Mucosa of descending colon (tissue), 3 donors: ENCODE results near the gene LTB. TPM values are rescaled to one million over a fixed set of nuclear protein-coding genes. Genes with fewer than 3 reads are reported as not detected.
A peak's percentile ranks its signal among the peaks of the same experiment; 100 is the strongest.
"Not testable (repeated sequence)": the region's sequence is repeated elsewhere in the genome, so short reads cannot be mapped to it uniquely, and the experiment has no call there.

Experiments used
- ATAC-seq: fragments of 200-7000 bp; cut with Tn5 transposase; one replicate; pipeline ENCODE4 v1.9.1; 2020; ENCODE audit warnings: mild to moderate bottlenecking, moderate library complexity
- DNase-seq, 3 donors: peaks; one replicate each; pipeline ENCODE4 v3.0.0-alpha.2; 2020
- H3K36me3 ChIP-seq: fragments of 200-600 bp; one replicate; pipeline ENCODE4 v1.8.0; 2021; ENCODE audit warnings: low read depth, mild to moderate bottlenecking
- H3K4me1 ChIP-seq: fragments of 200-600 bp; one replicate; pipeline ENCODE4 v1.8.0; 2021; ENCODE audit warnings: low read depth, mild to moderate bottlenecking
- H3K4me3 ChIP-seq: fragments of 200-600 bp; one replicate; pipeline ENCODE4 v1.8.0; 2021; ENCODE audit warnings: mild to moderate bottlenecking
- H3K9me3 ChIP-seq: fragments of 200-600 bp; one replicate; pipeline ENCODE4 v1.8.0; 2021; ENCODE audit warnings: mild to moderate bottlenecking
- intact Hi-C, 2 donors: fragments of 100-400 bp; cut with DNase I in 1 of 2; cut with micrococcal nuclease in 1 of 2; formaldehyde crosslinking; loops; one replicate each; pipeline versions ENCODE4 v1.11.0 to v1.11.1; 2022; cut with DNase I, micrococcal nuclease
- total RNA-seq, 3 donors: library from RNA; stranded (reverse); fragmentation: NEBNext Ultra II Directional in 2 of 3; extraction: Animal tissue kit (Norgen Biotek cat#: 25700) in 2 of 3; gene quantifications; one replicate each; pipeline versions ENCODE4 v1.2.1 to v1.2.4, GENCODE V29; 2021 to 2023
- TF ChIP-seq, protein P1 (sequence below): fragments of 200-600 bp; IDR thresholded peaks from one replicate; pipeline ENCODE4 v1.8.0; 2022; ENCODE audit warnings: antibody characterized with exemption, mild to moderate bottlenecking
- donor health status: DM: no; HTN: no; CAD: no; lungs with moderate emphysema.
- donor health status: DM: no; HTN: no; CAD: no.
- donor health status: DM: no; HTN: yes; CAD: no.

The LTB gene
- total RNA-seq, 3 donors from 2014 or later: 2.1 to 3.4 (median 2.2) TPM

DNA sequence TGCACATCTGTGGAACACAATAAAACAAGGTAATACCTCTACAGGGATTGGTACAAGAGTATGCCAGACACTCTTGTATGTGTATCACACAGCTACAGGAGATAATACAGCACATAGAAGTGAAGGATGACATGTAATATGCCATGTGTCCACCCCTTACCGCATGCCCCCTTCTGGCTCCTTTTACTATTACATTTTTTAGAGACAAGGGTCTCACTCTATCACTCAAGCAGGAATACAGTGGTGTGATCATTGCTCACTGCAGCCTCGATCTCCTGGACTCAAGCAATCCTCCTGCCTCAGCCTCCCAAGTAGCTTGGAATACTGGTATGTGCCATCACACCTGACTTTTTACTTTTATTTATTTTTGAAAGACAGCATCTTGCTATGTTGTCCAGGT lies 14.8 kb upstream of the LTB start:
- TF ChIP-seq, protein P1, sequence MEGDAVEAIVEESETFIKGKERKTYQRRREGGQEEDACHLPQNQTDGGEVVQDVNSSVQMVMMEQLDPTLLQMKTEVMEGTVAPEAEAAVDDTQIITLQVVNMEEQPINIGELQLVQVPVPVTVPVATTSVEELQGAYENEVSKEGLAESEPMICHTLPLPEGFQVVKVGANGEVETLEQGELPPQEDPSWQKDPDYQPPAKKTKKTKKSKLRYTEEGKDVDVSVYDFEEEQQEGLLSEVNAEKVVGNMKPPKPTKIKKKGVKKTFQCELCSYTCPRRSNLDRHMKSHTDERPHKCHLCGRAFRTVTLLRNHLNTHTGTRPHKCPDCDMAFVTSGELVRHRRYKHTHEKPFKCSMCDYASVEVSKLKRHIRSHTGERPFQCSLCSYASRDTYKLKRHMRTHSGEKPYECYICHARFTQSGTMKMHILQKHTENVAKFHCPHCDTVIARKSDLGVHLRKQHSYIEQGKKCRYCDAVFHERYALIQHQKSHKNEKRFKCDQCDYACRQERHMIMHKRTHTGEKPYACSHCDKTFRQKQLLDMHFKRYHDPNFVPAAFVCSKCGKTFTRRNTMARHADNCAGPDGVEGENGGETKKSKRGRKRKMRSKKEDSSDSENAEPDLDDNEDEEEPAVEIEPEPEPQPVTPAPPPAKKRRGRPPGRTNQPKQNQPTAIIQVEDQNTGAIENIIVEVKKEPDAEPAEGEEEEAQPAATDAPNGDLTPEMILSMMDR: no peak
- H3K36me3 ChIP-seq: no peaks in the 10 kb centered on the region
- intact Hi-C loops: loop anchor here (5.0 to 10.0 kb wide), 2 partner anchors 50 to 102 kb away; partner anchors contain the start of genes ATP6V1G2 (in 1 of the 2), MICB (in 1 of the 2) and NFKBIL1 (in 1 of the 2)
- ATAC-seq: peak; percentile 52
- no peak for DNase-seq
- no peaks in the 10 kb centered on the region for H3K4me1 ChIP-seq
- no peak overlapping the region for H3K4me3 ChIP-seq
- H3K9me3 ChIP-seq: no peaks in the 10 kb centered on the region

DNA sequence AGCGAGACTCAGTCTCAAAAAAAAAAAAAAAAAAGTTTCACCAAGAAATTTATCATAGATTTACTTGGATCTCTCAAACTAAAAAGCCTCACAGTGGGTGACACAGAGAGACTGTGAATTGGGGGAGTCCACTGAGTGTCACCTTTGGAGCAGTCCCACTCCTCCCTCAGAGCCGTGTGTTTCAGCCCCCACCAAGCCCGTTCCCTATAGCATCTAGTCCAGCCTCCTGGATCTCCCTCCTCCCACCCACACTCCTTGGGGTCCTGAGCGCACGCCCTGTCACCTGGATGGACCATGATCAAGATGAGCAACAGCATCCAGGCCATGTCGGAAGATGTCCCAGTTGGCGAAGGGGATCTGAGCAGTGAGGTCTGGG lies 10.2 kb upstream of the LTB start:
- H3K4me1 ChIP-seq: no peaks in the 10 kb centered on the region
- H3K4me3 ChIP-seq: no peak overlapping the region
- ATAC-seq (no peak), DNase-seq (no peak)
- intact Hi-C loops: loop anchor here in 1 of 2 donors (5.0 to 10.0 kb wide), 2 partner anchors 45 to 98 kb away; partner anchors contain the start of genes ATP6V1G2, MICB and NFKBIL1
- H3K9me3 ChIP-seq: no peaks in the 10 kb centered on the region
- TF ChIP-seq, protein P1: no peak
- H3K36me3 ChIP-seq: no peaks in the 10 kb centered on the region

DNA sequence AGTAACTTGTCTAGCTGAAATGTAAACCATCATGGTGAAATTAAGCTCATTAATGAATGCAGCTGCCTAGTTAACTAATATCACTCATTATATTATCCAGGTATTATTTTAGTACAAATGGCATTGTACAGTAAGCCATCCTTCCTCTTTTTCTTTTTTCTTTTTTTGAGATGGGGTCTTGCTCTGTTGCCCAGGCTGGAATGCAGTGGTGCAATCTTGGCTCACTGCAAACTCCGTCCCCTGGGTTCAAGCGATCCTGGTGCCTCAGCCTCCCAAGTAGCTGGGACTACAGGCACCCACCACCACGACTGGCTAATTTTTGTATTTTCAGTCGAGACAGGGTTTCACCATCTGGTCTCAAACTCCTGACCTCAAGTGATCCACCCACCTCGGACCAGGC lies 8.5 kb upstream of the LTB start:
- intact Hi-C loops: loop anchor here in 1 of 2 donors (5.0 to 10.0 kb wide), 2 partner anchors 43 to 96 kb away; partner anchors contain the start of genes ATP6V1G2, MICB and NFKBIL1
- not testable (repeated sequence) for H3K9me3 ChIP-seq, H3K36me3 ChIP-seq, H3K4me3 ChIP-seq, DNase-seq, ATAC-seq, H3K4me1 ChIP-seq

DNA sequence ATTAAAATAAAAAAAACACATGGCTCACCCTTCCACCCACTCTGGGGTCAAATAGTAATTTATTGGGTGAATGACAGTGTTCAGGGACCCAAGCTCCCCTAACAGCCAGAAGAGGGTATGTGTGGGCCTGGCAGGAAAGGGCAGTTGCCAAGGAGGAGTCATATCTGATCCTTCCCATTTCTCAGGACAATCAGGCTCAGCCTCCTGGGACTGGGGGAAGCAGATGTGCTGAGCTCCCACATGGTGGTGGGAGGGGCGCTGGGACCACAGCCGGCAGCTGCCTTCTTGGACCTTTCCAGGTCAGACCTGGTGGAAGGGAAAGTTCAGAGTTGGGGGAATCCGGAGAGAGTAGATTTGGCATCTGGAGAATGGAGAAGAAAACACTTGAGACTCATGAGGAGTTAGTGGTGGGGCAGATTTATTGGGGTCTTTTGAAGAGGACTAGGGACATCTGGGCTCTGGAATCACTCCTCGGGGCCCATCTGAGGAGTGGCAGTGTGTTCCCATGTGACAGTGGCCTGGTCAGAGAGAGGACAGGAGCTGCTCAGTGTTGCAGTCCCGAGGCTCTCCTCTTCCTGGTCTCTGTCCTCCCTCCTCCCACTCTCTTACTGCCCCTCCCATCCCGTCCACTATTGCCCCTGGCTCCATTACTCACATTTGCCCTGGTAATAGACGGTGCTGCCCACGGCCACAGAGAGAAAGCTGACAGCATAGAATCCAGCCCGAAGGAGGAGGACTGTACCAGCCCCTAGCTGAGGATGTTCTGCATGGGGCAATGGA lies 6.8 kb upstream of the LTB start:
- ATAC-seq: no peak
- TF ChIP-seq, protein P1: no peak
- Histone ChIP-seq H3K4me3 (no peak overlapping the region), H3K36me3 (no peaks in the 10 kb centered on the region), H3K9me3 (no peaks in the 10 kb centered on the region), H3K4me1 (no peaks in the 10 kb centered on the region)
- intact Hi-C loops: no loop called here
- DNase-seq: no peak

DNA sequence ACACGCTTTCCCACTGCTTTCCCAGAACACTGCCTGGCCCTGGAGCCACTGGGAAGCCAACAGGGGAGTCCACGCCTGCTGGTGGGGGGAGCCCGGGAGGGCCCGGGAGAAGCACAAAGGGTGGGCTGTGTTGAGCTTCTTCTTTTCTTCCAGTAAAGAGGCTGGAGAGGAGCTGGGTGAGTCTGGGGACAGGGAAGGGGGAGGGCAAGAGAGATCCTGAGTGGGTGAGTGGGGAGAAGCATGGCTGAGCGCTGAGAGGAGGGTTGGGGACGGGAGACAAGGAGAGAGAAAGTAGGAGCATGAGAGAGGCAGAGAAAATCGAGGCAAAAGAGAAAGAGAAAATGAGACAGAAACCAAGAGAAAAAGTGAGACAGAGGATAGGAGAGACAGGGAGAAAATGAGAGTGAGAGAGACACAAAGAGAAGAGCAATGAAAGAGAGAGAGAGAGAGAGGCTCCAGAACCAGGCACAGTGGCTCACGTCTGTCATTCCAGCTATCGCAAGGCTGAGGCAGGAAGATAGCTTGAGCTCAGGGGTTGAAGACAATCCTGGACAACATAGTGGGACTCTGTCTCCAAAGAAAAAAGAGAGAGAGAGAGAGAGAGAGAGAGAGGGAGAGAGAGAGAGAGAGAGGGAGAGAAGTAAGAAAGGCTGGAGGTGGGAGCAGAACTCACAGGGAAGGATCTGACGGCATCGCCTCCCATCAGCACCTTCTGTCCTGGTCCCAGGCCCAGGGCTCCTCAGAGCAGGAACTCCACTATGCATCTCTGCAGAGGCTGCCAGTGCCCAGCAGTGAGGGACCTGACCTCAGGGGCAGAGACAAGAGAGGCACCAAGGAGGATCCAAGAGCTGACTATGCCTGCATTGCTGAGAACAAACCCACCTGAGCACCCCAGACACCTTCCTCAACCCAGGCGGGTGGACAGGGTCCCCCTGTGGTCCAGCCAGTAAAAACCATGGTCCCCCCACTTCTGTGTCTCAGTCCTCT lies 5.9 kb upstream of the LTB start:
- ATAC-seq: no peak
- Histone ChIP-seq H3K4me1 (no peaks in the 10 kb centered on the region), H3K36me3 (no peaks in the 10 kb centered on the region), H3K4me3 (no peak overlapping the region), H3K9me3 (no peaks in the 10 kb centered on the region)
- DNase-seq: no peak
- intact Hi-C loops: no loop called here
- TF ChIP-seq, protein P1: no peak
